Activated CD8-positive, alpha-beta memory T cell treated with anti-CD3 and anti-CD28 coated beads for 48 hours (primary cell): ENCODE measurements around the gene FOXP1.

ENCODE experiments used
- DNase-seq, 3 experiments: peaks; one replicate each; pipeline ENCODE4 v3.0.0-alpha.2; 2020; ENCODE audit warnings: low read depth in 2 of 3, low spot score in 2 of 3

FOXP1 gene

GRCh38 chr3:71276531-71276930 is 307.0 kb downstream of the FOXP1 start:
- no peak for DNase-seq

GRCh38 chr3:71273453-71273852 is 310.1 kb downstream of the FOXP1 start:
- no peak for DNase-seq

- DNase-seq = no peak
Observed at GRCh38 chr3:71271596-71271995, 311.9 kb downstream of the FOXP1 start.

GRCh38 chr3:71269906-71270305 is 313.6 kb downstream of the FOXP1 start:
- no peak for DNase-seq

GRCh38 chr3:71268462-71268999 is 315.0 kb downstream of the FOXP1 start:
- DNase-seq = no peak

- no peak for DNase-seq
Observed at GRCh38 chr3:71266875-71267274, 316.7 kb downstream of the FOXP1 start.

GRCh38 chr3:71265365-71265915 is 318.1 kb downstream of the FOXP1 start:
- no peak for DNase-seq

GRCh38 chr3:71264840-71265239 is 318.7 kb downstream of the FOXP1 start:
- DNase-seq = no peak

GRCh38 chr3:71262364-71263265 is 320.9 kb downstream of the FOXP1 start:
- DNase-seq = no peak

- DNase-seq = no peak
Observed at GRCh38 chr3:71260782-71261181, 322.7 kb downstream of the FOXP1 start.

GRCh38 chr3:71258526-71258925 is 325.0 kb downstream of the FOXP1 start:
- no peak for DNase-seq

- DNase-seq = no peak
Observed at GRCh38 chr3:71258116-71258515, 325.4 kb downstream of the FOXP1 start.

GRCh38 chr3:71255498-71255897 is 328.0 kb downstream of the FOXP1 start:
- DNase-seq = no peak

- DNase-seq = no peak
Observed at GRCh38 chr3:71254281-71255057, 329.1 kb downstream of the FOXP1 start.

GRCh38 chr3:71253169-71253568 is 330.4 kb downstream of the FOXP1 start:
- no peak for DNase-seq

- no peak for DNase-seq
Observed at GRCh38 chr3:71252466-71252865, 331.1 kb downstream of the FOXP1 start.

GRCh38 chr3:71251156-71251775 is 332.3 kb downstream of the FOXP1 start:
- DNase-seq = no peak

GRCh38 chr3:71250026-71250425 is 333.5 kb downstream of the FOXP1 start:
- DNase-seq = no peak

- DNase-seq = no peak
Observed at GRCh38 chr3:71247958-71248335, 335.6 kb downstream of the FOXP1 start.

- DNase-seq = no peak
Observed at GRCh38 chr3:71247221-71247957, 336.1 kb downstream of the FOXP1 start.
